H9 (cell line): ENCODE results near the gene CEP350. TPM values are rescaled to one million over a fixed set of nuclear protein-coding genes. Genes with fewer than 3 reads are reported as not detected.

ENCODE experiments used
- DNase-seq: peaks from one replicate; pipeline ENCODE4 v3.0.0-alpha.2; 2017
- H2AFZ ChIP-seq: one replicate; pipeline ENCODE4 v1.6.1; 2013; ENCODE audit warnings: mild to moderate bottlenecking, low read length, control low read depth, moderate library complexity
- H2AK5ac ChIP-seq: 2 replicates; pipeline ENCODE4 v1.6.1; 2013; ENCODE audit warnings: low read length, control low read depth, mixed read lengths; ENCODE audit not compliant: insufficient read length
- H2BK120ac ChIP-seq: one replicate; pipeline ENCODE4 v1.6.1; 2013; ENCODE audit warnings: low read depth, mild to moderate bottlenecking, low read length, control low read depth, inconsistent platforms; ENCODE audit not compliant: poor library complexity, severe bottlenecking
- H2BK12ac ChIP-seq: 2 replicates; pipeline ENCODE4 v1.6.1; 2013; ENCODE audit warnings: low read length, control low read depth, mixed read lengths, low read depth; ENCODE audit not compliant: insufficient read length
- H2BK15ac ChIP-seq: 2 replicates; pipeline ENCODE4 v1.6.1; 2013; ENCODE audit warnings: low read depth, low read length, control low read depth
- H2BK20ac ChIP-seq: one replicate; pipeline ENCODE4 v1.6.1; 2013; ENCODE audit warnings: low read depth, mild to moderate bottlenecking, low read length, control low read depth, inconsistent platforms; ENCODE audit not compliant: poor library complexity, severe bottlenecking
- H2BK5ac ChIP-seq: 2 replicates; pipeline ENCODE4 v1.6.1; 2013; ENCODE audit warnings: low read length, control low read depth, mixed read lengths; ENCODE audit not compliant: insufficient read length
- H3K14ac ChIP-seq: 2 replicates; pipeline ENCODE4 v1.6.1; 2013; ENCODE audit warnings: low read length, control low read depth; ENCODE audit not compliant: insufficient read depth
- H3K18ac ChIP-seq: 2 replicates; pipeline ENCODE4 v1.6.1; 2013; ENCODE audit warnings: low read depth, mild to moderate bottlenecking, mixed read lengths, low read length, control low read depth; ENCODE audit not compliant: insufficient read length
- H3K23ac ChIP-seq: 2 replicates; pipeline ENCODE4 v1.6.1; 2013; ENCODE audit warnings: low read length, control low read depth, mixed read lengths, low read depth; ENCODE audit not compliant: insufficient read length
- H3K23me2 ChIP-seq: 2 replicates; pipeline ENCODE4 v1.6.1; 2013; ENCODE audit warnings: low read depth, mild to moderate bottlenecking, mixed read lengths, low read length, control low read depth; ENCODE audit not compliant: insufficient read length, poor library complexity, severe bottlenecking
- H3K27ac ChIP-seq: 2 replicates; pipeline ENCODE4 v1.5.1; 2013; ENCODE audit warnings: low read length, control low read depth, mixed read lengths, low read depth; ENCODE audit not compliant: insufficient read length
- H3K27me3 ChIP-seq: 2 replicates; pipeline ENCODE4 v1.6.1; 2013; ENCODE audit warnings: low read length, control low read depth, inconsistent platforms; ENCODE audit not compliant: insufficient read depth
- H3K4ac ChIP-seq: 2 replicates; pipeline ENCODE4 v1.6.1; 2013; ENCODE audit warnings: low read depth, mild to moderate bottlenecking, control low read depth, inconsistent platforms, low read length, moderate library complexity
- H3K4me1 ChIP-seq: 2 replicates; pipeline ENCODE4 v1.6.1; 2013; ENCODE audit warnings: low read length, control low read depth, inconsistent platforms; ENCODE audit not compliant: insufficient read depth
- H3K4me2 ChIP-seq: 2 replicates; pipeline ENCODE4 v1.6.1; 2013; ENCODE audit warnings: low read length, control low read depth, mixed read lengths; ENCODE audit not compliant: insufficient read length, insufficient read depth
- H3K56ac ChIP-seq: 2 replicates; pipeline ENCODE4 v1.6.1; 2013; ENCODE audit warnings: low read depth, mild to moderate bottlenecking, mixed read lengths, low read length, control low read depth; ENCODE audit not compliant: insufficient read length
- H3K79me1 ChIP-seq: 2 replicates; pipeline ENCODE4 v1.6.1; 2013; ENCODE audit warnings: low read depth, mild to moderate bottlenecking, moderate library complexity, low read length, control low read depth, inconsistent platforms; ENCODE audit not compliant: insufficient read depth, poor library complexity, severe bottlenecking
- H3K79me2 ChIP-seq: 2 replicates; pipeline ENCODE4 v1.6.1; 2013; ENCODE audit warnings: low read length, control low read depth, inconsistent platforms; ENCODE audit not compliant: insufficient read depth
- H3K9ac ChIP-seq: 2 replicates; pipeline ENCODE4 v1.6.1; 2013; ENCODE audit warnings: low read length, control low read depth, mixed read lengths; ENCODE audit not compliant: insufficient read length; ENCODE audit errors: extremely low read depth
- H3K9me3 ChIP-seq: one replicate; pipeline ENCODE4 v1.6.1; 2013; ENCODE audit warnings: low read depth, low read length, inconsistent platforms; ENCODE audit not compliant: control insufficient read depth
- H3T11ph ChIP-seq: one replicate; pipeline ENCODE4 v1.6.1; 2013; ENCODE audit warnings: mild to moderate bottlenecking, low read length, control low read depth, inconsistent platforms
- H4K20me1 ChIP-seq: one replicate; pipeline ENCODE4 v1.6.1; 2013; ENCODE audit not compliant: control insufficient read depth, insufficient read length, insufficient read depth
- H4K5ac ChIP-seq: 2 replicates; pipeline ENCODE4 v1.6.1; 2013; ENCODE audit warnings: low read depth, mild to moderate bottlenecking, mixed read lengths, low read length, control low read depth; ENCODE audit not compliant: insufficient read length
- H4K8ac ChIP-seq: replicated peaks from 2 replicates; pipeline ENCODE4 v1.6.1; 2013; ENCODE audit warnings: low read length, control low read depth, mixed read lengths, low read depth; ENCODE audit not compliant: insufficient read length
- H4K91ac ChIP-seq: 2 replicates; pipeline ENCODE4 v1.6.1; 2013; ENCODE audit warnings: low read depth, mild to moderate bottlenecking, moderate library complexity, mixed read lengths, low read length, control low read depth; ENCODE audit not compliant: insufficient read length
- H3K27ac Mint-ChIP-seq, 3 experiments: 2 replicates in 2 of 3; 3 replicates in 1 of 3; pipeline ENCODE4 v1.8.0; 2020 to 2021; ENCODE audit warnings: mixed read lengths in 3 of 3, mild to moderate bottlenecking in 1 of 3, moderate library complexity in 1 of 3
- H3K27me3 Mint-ChIP-seq: 2 replicates; pipeline ENCODE4 v1.8.0; 2021; ENCODE audit warnings: low read depth, mild to moderate bottlenecking, moderate library complexity, mixed read lengths
- H3K36me3 Mint-ChIP-seq, 3 experiments: 2 replicates in 2 of 3; 3 replicates in 1 of 3; pipeline ENCODE4 v1.8.0; 2020 to 2021; ENCODE audit warnings: low read depth in 3 of 3, mixed read lengths in 3 of 3; ENCODE audit not compliant: insufficient read depth in 1 of 3
- H3K4me1 Mint-ChIP-seq, 2 experiments: 2 replicates each; pipeline ENCODE4 v1.8.0; 2020; ENCODE audit warnings: mixed read lengths in 2 of 2
- H3K4me3 Mint-ChIP-seq, 2 experiments: 2 replicates in 1 of 2; 3 replicates in 1 of 2; pipeline ENCODE4 v1.8.0; 2020 to 2021; ENCODE audit warnings: mild to moderate bottlenecking in 2 of 2, mixed read lengths in 2 of 2, moderate library complexity in 1 of 2
- H3K9me3 Mint-ChIP-seq, 2 experiments: 2 replicates in 1 of 2; 3 replicates in 1 of 2; pipeline ENCODE4 v1.8.0; 2020; ENCODE audit warnings: mild to moderate bottlenecking in 2 of 2, mixed read lengths in 2 of 2, moderate library complexity in 1 of 2
- CTCF ChIP-seq: fragments of 200-600 bp; sonication (generic); conservative IDR thresholded peaks from 3 replicates; pipeline ENCODE4 v1.8.0; 2021; ENCODE audit warnings: antibody characterized with exemption, mild to moderate bottlenecking
- WGBS: extraction: QIAGEN DNeasy Blood & Tissue Kit; methylation state at CpG from one replicate; pipeline ENCODE4 v1.1.7; 2013; ENCODE audit warnings: missing lambda C conversion rate, low lambda C conversion rate, mixed read lengths; ENCODE audit not compliant: insufficient read length; ENCODE audit errors: extremely low coverage; 5-methylcytosine and 5-hydroxymethylcytosine counted together
- total RNA-seq: library from RNA; stranded (reverse); gene quantifications from 2 replicates; pipeline ENCODE4 v1.2.1, GENCODE V29; 2021

CEP350 gene
- total RNA-seq, 1 experiment from 2014 or later: 39.2 TPM

- no peak overlapping the region for H2BK120ac ChIP-seq
- no peak overlapping the region for H2BK12ac ChIP-seq
- H3K23me2 ChIP-seq: no peaks in the 10 kb centered on the region
- no peaks in the 10 kb centered on the region for H4K20me1 ChIP-seq
- H3K56ac ChIP-seq: no peak overlapping the region
- H3K27me3 Mint-ChIP-seq: no peaks in the 10 kb centered on the region
- no peak overlapping the region for H2AFZ ChIP-seq
- no peak overlapping the region for H4K91ac ChIP-seq
- H4K8ac ChIP-seq: no peak overlapping the region
- no peak overlapping the region for H2BK5ac ChIP-seq
- H3K9me3 ChIP-seq: no peaks in the 10 kb centered on the region
- no peak overlapping the region for H3K4ac ChIP-seq
- no peaks in the 10 kb centered on the region for H3K4me1 Mint-ChIP-seq
- no CpG with 5 or more reads among the region's 2 CpGs for WGBS
- H3K79me1 ChIP-seq: no peaks in the 10 kb centered on the region
- no peak overlapping the region for H3K23ac ChIP-seq
- H2AK5ac ChIP-seq: no peak overlapping the region
- DNase-seq: no peak
- no peaks in the 10 kb centered on the region for H3K79me2 ChIP-seq
- no peaks in the 10 kb centered on the region for H3K36me3 Mint-ChIP-seq
- H3K27ac Mint-ChIP-seq: no peak overlapping the region
- H3K4me3 Mint-ChIP-seq: no peak overlapping the region
- no peak overlapping the region for H3K4me2 ChIP-seq
- no peak overlapping the region for H3T11ph ChIP-seq
- no peaks in the 10 kb centered on the region for H3K9me3 Mint-ChIP-seq
- no peak overlapping the region for H3K14ac ChIP-seq
- H2BK20ac ChIP-seq: no peak overlapping the region
- H3K18ac ChIP-seq: no peak overlapping the region
- no peak overlapping the region for H3K27ac ChIP-seq
- H3K27me3 ChIP-seq: no peaks in the 10 kb centered on the region
- no peak overlapping the region for H2BK15ac ChIP-seq
- TF ChIP-seq CTCF: no peak
- no peak overlapping the region for H4K5ac ChIP-seq
- H3K9ac ChIP-seq: no peak overlapping the region
- no peaks in the 10 kb centered on the region for H3K4me1 ChIP-seq
These were observed 15.9 kb upstream of the CEP350 start for GRCh38 chr1:179938752-179939151.
